ENCODE data around the gene AP2B1. TPM values are rescaled to one million over a fixed set of nuclear protein-coding genes. Genes with fewer than 3 reads are reported as not detected.

The AP2B1 gene
- total and polyA plus RNA-seq, 4 donors = 8.7 to 55.6 (median 22.3) TPM

GRCh38 chr17:35775039-35775438 is 187.9 kb downstream of the AP2B1 start:
- no peaks in the 10 kb centered on the region for H3K27me3 ChIP-seq (ENCODE audit: control insufficient read depth in 4 of 4, insufficient read depth in 4 of 4, low read length in 3 of 4)
- H3K36me3 ChIP-seq (ENCODE audit: control insufficient read depth in 4 of 4, insufficient read depth in 3 of 4, low read depth in 1 of 4, low read length in 3 of 4) = no peaks in the 10 kb centered on the region
- TF ChIP-seq ATF3 (IDR thresholded peaks at IDR 0.05) (no peak), TAF1 (conservative IDR thresholded peaks at IDR 0.05) (no peak), RXRA (IDR thresholded peaks at IDR 0.05) (no peak), RAD21 (IDR thresholded peaks at IDR 0.05) (no peak), YY1 (IDR thresholded peaks at IDR 0.05) (no peak), EGR1 (IDR thresholded peaks at IDR 0.05; ENCODE audit: low read depth in 2 of 2) (no peak), NR2F2 (IDR thresholded peaks at IDR 0.05) (no peak), FOXA2 (IDR thresholded peaks at IDR 0.05) (no peak), HNF4G (IDR thresholded peaks at IDR 0.05) (no peak), MAX (IDR thresholded peaks at IDR 0.05) (no peak)
- TF ChIP-seq, protein P1, sequence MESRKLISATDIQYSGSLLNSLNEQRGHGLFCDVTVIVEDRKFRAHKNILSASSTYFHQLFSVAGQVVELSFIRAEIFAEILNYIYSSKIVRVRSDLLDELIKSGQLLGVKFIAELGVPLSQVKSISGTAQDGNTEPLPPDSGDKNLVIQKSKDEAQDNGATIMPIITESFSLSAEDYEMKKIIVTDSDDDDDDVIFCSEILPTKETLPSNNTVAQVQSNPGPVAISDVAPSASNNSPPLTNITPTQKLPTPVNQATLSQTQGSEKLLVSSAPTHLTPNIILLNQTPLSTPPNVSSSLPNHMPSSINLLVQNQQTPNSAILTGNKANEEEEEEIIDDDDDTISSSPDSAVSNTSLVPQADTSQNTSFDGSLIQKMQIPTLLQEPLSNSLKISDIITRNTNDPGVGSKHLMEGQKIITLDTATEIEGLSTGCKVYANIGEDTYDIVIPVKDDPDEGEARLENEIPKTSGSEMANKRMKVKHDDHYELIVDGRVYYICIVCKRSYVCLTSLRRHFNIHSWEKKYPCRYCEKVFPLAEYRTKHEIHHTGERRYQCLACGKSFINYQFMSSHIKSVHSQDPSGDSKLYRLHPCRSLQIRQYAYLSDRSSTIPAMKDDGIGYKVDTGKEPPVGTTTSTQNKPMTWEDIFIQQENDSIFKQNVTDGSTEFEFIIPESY (IDR thresholded peaks at IDR 0.05) = no peak
- TF ChIP-seq, protein P2, sequence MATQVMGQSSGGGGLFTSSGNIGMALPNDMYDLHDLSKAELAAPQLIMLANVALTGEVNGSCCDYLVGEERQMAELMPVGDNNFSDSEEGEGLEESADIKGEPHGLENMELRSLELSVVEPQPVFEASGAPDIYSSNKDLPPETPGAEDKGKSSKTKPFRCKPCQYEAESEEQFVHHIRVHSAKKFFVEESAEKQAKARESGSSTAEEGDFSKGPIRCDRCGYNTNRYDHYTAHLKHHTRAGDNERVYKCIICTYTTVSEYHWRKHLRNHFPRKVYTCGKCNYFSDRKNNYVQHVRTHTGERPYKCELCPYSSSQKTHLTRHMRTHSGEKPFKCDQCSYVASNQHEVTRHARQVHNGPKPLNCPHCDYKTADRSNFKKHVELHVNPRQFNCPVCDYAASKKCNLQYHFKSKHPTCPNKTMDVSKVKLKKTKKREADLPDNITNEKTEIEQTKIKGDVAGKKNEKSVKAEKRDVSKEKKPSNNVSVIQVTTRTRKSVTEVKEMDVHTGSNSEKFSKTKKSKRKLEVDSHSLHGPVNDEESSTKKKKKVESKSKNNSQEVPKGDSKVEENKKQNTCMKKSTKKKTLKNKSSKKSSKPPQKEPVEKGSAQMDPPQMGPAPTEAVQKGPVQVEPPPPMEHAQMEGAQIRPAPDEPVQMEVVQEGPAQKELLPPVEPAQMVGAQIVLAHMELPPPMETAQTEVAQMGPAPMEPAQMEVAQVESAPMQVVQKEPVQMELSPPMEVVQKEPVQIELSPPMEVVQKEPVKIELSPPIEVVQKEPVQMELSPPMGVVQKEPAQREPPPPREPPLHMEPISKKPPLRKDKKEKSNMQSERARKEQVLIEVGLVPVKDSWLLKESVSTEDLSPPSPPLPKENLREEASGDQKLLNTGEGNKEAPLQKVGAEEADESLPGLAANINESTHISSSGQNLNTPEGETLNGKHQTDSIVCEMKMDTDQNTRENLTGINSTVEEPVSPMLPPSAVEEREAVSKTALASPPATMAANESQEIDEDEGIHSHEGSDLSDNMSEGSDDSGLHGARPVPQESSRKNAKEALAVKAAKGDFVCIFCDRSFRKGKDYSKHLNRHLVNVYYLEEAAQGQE (IDR thresholded peaks at IDR 0.05) = no peak
- H3K9ac ChIP-seq (ENCODE audit: low read depth in 1 of 2, low read length in 2 of 2) = no peak overlapping the region
- no peak overlapping the region for H3K27ac ChIP-seq (ENCODE audit: low read depth in 1 of 2, low read length in 2 of 2)
- no peaks in the 10 kb centered on the region for H3K9me3 ChIP-seq (ENCODE audit: control insufficient read depth in 4 of 4, low read length in 3 of 4)
- no peak for DNase-seq (ENCODE audit: low spot score)
- whole genome bisulfite sequencing = 79% methylated on average over 5 of the region's 5 CpGs
- H3K4me1 ChIP-seq (ENCODE audit: control insufficient read depth in 4 of 4, insufficient read depth in 4 of 4, low read length in 3 of 4) = peaks cover 0 to 3% (median 1%) of the 10 kb centered on the region in 4 donors
- H3K4me3 ChIP-seq (ENCODE audit: low read depth in 1 of 3, low read length in 3 of 3) = no peak overlapping the region

DNA sequence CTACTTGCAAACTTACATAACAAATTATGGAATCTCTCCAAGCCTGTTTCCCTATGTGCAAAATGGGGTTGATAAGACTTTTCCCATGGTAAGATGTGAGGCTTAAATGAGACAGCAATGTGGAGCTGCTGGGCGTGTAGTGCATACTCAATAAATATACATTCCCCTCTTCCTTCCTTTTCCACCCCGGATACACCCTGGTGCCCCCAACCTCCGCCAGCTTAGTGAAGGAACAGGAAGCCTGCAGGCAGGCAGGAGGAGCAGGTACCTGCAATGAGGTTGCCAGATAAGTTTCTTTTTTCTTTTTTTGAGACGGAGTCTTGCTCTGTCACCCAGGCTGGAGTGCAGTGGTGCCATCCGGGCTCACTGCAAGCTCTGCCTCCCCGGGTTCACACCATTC is 188.5 kb downstream of the AP2B1 start:
- no peak for DNase-seq (ENCODE audit: low spot score)
- Histone ChIP-seq H3K36me3 (ENCODE audit: control insufficient read depth in 4 of 4, insufficient read depth in 3 of 4, low read depth in 1 of 4, low read length in 3 of 4) (no peaks in the 10 kb centered on the region), H3K4me3 (ENCODE audit: low read depth in 1 of 3, low read length in 3 of 3) (no peak overlapping the region), H3K9me3 (ENCODE audit: control insufficient read depth in 4 of 4, low read length in 3 of 4) (no peaks in the 10 kb centered on the region), H3K27me3 (ENCODE audit: control insufficient read depth in 4 of 4, insufficient read depth in 4 of 4, low read length in 3 of 4) (no peaks in the 10 kb centered on the region), H3K9ac (ENCODE audit: low read depth in 1 of 2, low read length in 2 of 2) (no peak overlapping the region), H3K4me1 (ENCODE audit: control insufficient read depth in 4 of 4, insufficient read depth in 4 of 4, low read length in 3 of 4) (peaks cover 0 to 3% (median 1%) of the 10 kb centered on the region in 4 donors), H3K27ac (ENCODE audit: low read depth in 1 of 2, low read length in 2 of 2) (no peak overlapping the region)
- TF ChIP-seq FOXA2 (IDR thresholded peaks at IDR 0.05) (no peak), EGR1 (IDR thresholded peaks at IDR 0.05; ENCODE audit: low read depth in 2 of 2) (no peak), HNF4G (IDR thresholded peaks at IDR 0.05) (no peak), MAX (IDR thresholded peaks at IDR 0.05) (no peak), RXRA (IDR thresholded peaks at IDR 0.05) (no peak), ATF3 (IDR thresholded peaks at IDR 0.05) (no peak), JUND (IDR thresholded peaks at IDR 0.05) (no peak), FOXA1 (IDR thresholded peaks at IDR 0.05) (no peak), NR2F2 (IDR thresholded peaks at IDR 0.05) (no peak)
- TF ChIP-seq, protein P3, sequence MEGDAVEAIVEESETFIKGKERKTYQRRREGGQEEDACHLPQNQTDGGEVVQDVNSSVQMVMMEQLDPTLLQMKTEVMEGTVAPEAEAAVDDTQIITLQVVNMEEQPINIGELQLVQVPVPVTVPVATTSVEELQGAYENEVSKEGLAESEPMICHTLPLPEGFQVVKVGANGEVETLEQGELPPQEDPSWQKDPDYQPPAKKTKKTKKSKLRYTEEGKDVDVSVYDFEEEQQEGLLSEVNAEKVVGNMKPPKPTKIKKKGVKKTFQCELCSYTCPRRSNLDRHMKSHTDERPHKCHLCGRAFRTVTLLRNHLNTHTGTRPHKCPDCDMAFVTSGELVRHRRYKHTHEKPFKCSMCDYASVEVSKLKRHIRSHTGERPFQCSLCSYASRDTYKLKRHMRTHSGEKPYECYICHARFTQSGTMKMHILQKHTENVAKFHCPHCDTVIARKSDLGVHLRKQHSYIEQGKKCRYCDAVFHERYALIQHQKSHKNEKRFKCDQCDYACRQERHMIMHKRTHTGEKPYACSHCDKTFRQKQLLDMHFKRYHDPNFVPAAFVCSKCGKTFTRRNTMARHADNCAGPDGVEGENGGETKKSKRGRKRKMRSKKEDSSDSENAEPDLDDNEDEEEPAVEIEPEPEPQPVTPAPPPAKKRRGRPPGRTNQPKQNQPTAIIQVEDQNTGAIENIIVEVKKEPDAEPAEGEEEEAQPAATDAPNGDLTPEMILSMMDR (IDR thresholded peaks at IDR 0.05; ENCODE audit: low read depth, low read length, missing input control) = no peak
- 75% methylated on average over 6 of the region's 6 CpGs for WGBS

Small RNA genes lying within 50 kb of the gene (small RNA-seq; reads per million reads assigned to genes)
- gene AC004134.1 = not detected
- not detected for gene AC015911.1
- gene SNORD7 = 34.7 reads per million, percentile 96 among the genes with 10 or more reads in this experiment

Other genes starting within 250 kb of the AP2B1 start
- 10 to 100 TPM; 10.1 to 18.7 TPM for gene SLFN11, start 213.7 kb upstream of the AP2B1 start, total RNA-seq
- gene SLFN11, start 213.7 kb upstream of the AP2B1 start, polyA plus RNA-seq = 1 to 10 TPM; 1.6 to 2.3 TPM
- gene SLFN12, start 154.8 kb upstream of the AP2B1 start, total RNA-seq = 1 to 10 TPM; 3.5 to 5.0 TPM
- under 1 TPM; 0.91 to 0.93 TPM for gene SLFN12, start 154.8 kb upstream of the AP2B1 start, polyA plus RNA-seq
- gene SLFN13, start 138.6 kb upstream of the AP2B1 start, total RNA-seq = 10 to 100 TPM in 1 of 2 donors, 1 to 10 TPM in 1; 3.6 to 14.2 TPM
- under 1 TPM; 0.53 to 0.74 TPM for gene SLFN13, start 138.6 kb upstream of the AP2B1 start, polyA plus RNA-seq
- 1 to 10 TPM in 1 of 2 donors, under 1 TPM in 1; 0.37 to 2.2 TPM for gene SLFN12L, start 49.6 kb upstream of the AP2B1 start, total RNA-seq
- gene SLFN12L, start 49.6 kb upstream of the AP2B1 start, polyA plus RNA-seq = under 1 TPM; 0.09 to 0.17 TPM
- 10 to 100 TPM in 1 of 2 donors, under 1 TPM in 1; under 0.01 to 23.7 TPM for gene SLFN14, start 26.5 kb upstream of the AP2B1 start, total RNA-seq
- gene SLFN14, start 26.5 kb upstream of the AP2B1 start, polyA plus RNA-seq = not detected
- gene PEX12, start 8.8 kb upstream of the AP2B1 start, total RNA-seq = 1 to 10 TPM; 2.3 to 2.4 TPM
- gene PEX12, start 8.8 kb upstream of the AP2B1 start, polyA plus RNA-seq = 1 to 10 TPM; 2.0 to 3.6 TPM
- gene RASL10B, start 144.3 kb downstream of the AP2B1 start, total RNA-seq = 1 to 10 TPM in 1 of 2 donors, under 1 TPM in 1; 0.42 to 3.8 TPM
- gene RASL10B, start 144.3 kb downstream of the AP2B1 start, polyA plus RNA-seq = 1 to 10 TPM; 1.7 to 2.7 TPM
- not detected for gene GAS2L2, start 165.9 kb downstream of the AP2B1 start, total RNA-seq
- gene GAS2L2, start 165.9 kb downstream of the AP2B1 start, polyA plus RNA-seq = not detected
- gene C17orf50, start 173.6 kb downstream of the AP2B1 start, total RNA-seq = not detected
- not detected for gene C17orf50, start 173.6 kb downstream of the AP2B1 start, polyA plus RNA-seq
- gene MMP28, start 208.3 kb downstream of the AP2B1 start, total RNA-seq = under 1 TPM; 0.59 to 0.75 TPM
- gene MMP28, start 208.3 kb downstream of the AP2B1 start, polyA plus RNA-seq = under 1 TPM; 0.14 to 0.30 TPM
- gene TAF15, start 222.2 kb downstream of the AP2B1 start, total RNA-seq = 10 to 100 TPM; 68.9 to 75.0 TPM
- gene TAF15, start 222.2 kb downstream of the AP2B1 start, polyA plus RNA-seq = 10 to 100 TPM; 13.5 to 66.3 TPM

All from liver (tissue), 10 donors.